Osteoblast (primary cell): ENCODE data around the gene HYAL3. TPM values are rescaled to one million over a fixed set of nuclear protein-coding genes. Genes with fewer than 3 reads are reported as not detected.

Experiments
- DNase-seq: peaks from one replicate; pipeline ENCODE4 v3.0.0; 2011; ENCODE audit warnings: low spot score, mixed read lengths; ENCODE audit not compliant: insufficient read length; ENCODE audit errors: missing footprints
- H2AFZ ChIP-seq: 2 replicates; pipeline ENCODE4 v1.6.0; 2011; ENCODE audit warnings: mild to moderate bottlenecking, low read length
- H3K27ac ChIP-seq: 2 replicates; pipeline ENCODE4 v1.5.1; 2011; ENCODE audit warnings: mild to moderate bottlenecking, low read depth, low read length, moderate library complexity
- H3K27me3 ChIP-seq: 2 replicates; pipeline ENCODE4 v1.6.0; 2012; ENCODE audit warnings: mild to moderate bottlenecking, control low read depth, inconsistent platforms, low read length, moderate library complexity; ENCODE audit not compliant: insufficient read depth
- H3K36me3 ChIP-seq: 2 replicates; pipeline ENCODE4 v1.5.1; 2011; ENCODE audit warnings: mild to moderate bottlenecking, low read length, control low read depth, moderate library complexity; ENCODE audit not compliant: insufficient read depth
- H3K4me1 ChIP-seq: 2 replicates; pipeline ENCODE4 v1.5.1; 2011; ENCODE audit warnings: mild to moderate bottlenecking, low read length, control low read depth, moderate library complexity; ENCODE audit not compliant: insufficient read depth
- H3K4me2 ChIP-seq: 2 replicates; pipeline ENCODE4 v1.6.0; 2011; ENCODE audit warnings: mild to moderate bottlenecking, low read length; ENCODE audit not compliant: insufficient read depth
- H3K4me3 ChIP-seq: fragments of 200-600 bp; sonication (generic); 3 replicates; pipeline ENCODE4 v1.5.1; 2012; ENCODE audit warnings: mild to moderate bottlenecking, low read length, inconsistent platforms; ENCODE audit not compliant: insufficient read depth
- H3K79me2 ChIP-seq: 2 replicates; pipeline ENCODE4 v1.6.0; 2012; ENCODE audit warnings: mild to moderate bottlenecking, low read length, control low read depth, inconsistent platforms; ENCODE audit not compliant: insufficient read depth
- H3K9me3 ChIP-seq: 2 replicates; pipeline ENCODE4 v1.5.1; 2011; ENCODE audit warnings: low read depth, low read length, control low read depth
- H4K20me1 ChIP-seq: 2 replicates; pipeline ENCODE4 v1.6.0; 2012; ENCODE audit warnings: mild to moderate bottlenecking, low read length, control low read depth; ENCODE audit not compliant: insufficient read depth
- total RNA-seq: library from RNA; depleted of rRNA; stranded (reverse); fragments of >200 nt; gene quantifications from 2 replicates; pipeline ENCODE4 v1.2.3, GENCODE V29; 2012
- TF ChIP-seq, protein P1 (sequence below): IDR thresholded peaks from 2 replicates; pipeline ENCODE4 v1.5.1; 2011; ENCODE audit warnings: mild to moderate bottlenecking, low read depth, low read length, moderate library complexity; ENCODE audit errors: extremely low read depth

HYAL3 gene
- total RNA-seq, 1 donor: 1.8 TPM

DNA sequence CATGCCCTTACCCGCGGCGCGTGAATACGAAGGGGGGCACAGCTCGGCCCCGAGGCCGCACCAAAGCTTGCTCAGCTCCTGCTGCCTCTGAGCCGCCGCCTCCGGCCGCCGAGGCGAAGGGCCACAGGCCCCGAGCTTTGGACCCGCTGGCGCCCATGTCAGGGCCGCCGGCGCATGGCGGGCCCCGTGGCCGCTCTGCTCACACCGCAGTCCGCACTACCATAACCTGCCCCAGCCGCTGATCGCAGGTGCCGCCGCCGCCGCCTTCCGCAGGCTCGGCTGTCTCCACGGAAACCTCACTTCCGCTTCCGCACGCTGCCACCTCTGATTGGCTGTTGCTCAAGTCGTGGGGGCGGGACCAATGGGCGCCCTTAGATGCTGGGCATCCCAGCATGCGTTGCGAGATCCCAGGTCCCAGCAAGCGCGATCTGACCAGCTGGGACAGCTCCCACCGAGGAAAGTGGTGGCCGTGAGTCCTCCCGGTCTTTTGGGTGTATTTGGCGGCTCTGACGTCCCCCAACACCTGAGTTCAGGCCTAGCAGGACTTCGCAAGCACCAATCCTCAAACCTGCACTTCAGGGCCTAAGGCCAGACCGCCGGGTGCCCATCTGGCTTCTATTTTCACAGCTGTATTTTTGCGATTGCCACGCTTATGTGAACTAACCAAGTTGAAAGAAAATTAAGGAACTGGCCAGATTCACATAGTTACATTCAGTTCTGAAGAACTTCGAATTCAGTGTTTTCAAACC lies 28.9 kb upstream of the HYAL3 start, which contains the start of gene TUSC2:
Gene TUSC2, minus strand, starts transcription at position 281 of the 749 bp plus-strand sequence. Its CDS starts 124 bp downstream, at position 157.
- H3K4me1 ChIP-seq: peaks cover 14% of the 10 kb centered on the region
- H2AFZ ChIP-seq: peak within 1 kb of the TSS; percentile 94
- peak within 1 kb of the TSS; percentile 86 for H3K27ac ChIP-seq
- no peaks in the 10 kb centered on the region for H3K27me3 ChIP-seq
- TF ChIP-seq, protein P1, sequence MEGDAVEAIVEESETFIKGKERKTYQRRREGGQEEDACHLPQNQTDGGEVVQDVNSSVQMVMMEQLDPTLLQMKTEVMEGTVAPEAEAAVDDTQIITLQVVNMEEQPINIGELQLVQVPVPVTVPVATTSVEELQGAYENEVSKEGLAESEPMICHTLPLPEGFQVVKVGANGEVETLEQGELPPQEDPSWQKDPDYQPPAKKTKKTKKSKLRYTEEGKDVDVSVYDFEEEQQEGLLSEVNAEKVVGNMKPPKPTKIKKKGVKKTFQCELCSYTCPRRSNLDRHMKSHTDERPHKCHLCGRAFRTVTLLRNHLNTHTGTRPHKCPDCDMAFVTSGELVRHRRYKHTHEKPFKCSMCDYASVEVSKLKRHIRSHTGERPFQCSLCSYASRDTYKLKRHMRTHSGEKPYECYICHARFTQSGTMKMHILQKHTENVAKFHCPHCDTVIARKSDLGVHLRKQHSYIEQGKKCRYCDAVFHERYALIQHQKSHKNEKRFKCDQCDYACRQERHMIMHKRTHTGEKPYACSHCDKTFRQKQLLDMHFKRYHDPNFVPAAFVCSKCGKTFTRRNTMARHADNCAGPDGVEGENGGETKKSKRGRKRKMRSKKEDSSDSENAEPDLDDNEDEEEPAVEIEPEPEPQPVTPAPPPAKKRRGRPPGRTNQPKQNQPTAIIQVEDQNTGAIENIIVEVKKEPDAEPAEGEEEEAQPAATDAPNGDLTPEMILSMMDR: no peak
- H3K36me3 ChIP-seq: peaks cover 47% of the 10 kb centered on the region
- peaks cover 28% of the 10 kb centered on the region for H4K20me1 ChIP-seq
- peak within 1 kb of the TSS; percentile 99 for H3K4me2 ChIP-seq
- H3K79me2 ChIP-seq: peaks cover 54% of the 10 kb centered on the region
- DNase-seq: peak; percentile 100
- no peaks in the 10 kb centered on the region for H3K9me3 ChIP-seq
- peak within 1 kb of the TSS; percentile 94 for H3K4me3 ChIP-seq

- H3K27me3 ChIP-seq: no peaks in the 10 kb centered on the region
- H3K27ac ChIP-seq: peak overlapping the region; percentile 86
- no peaks in the 10 kb centered on the region for H3K9me3 ChIP-seq
- H3K4me3 ChIP-seq: peak overlapping the region; percentile 94
- H3K79me2 ChIP-seq: peaks cover 44% of the 10 kb centered on the region
- H3K36me3 ChIP-seq: peaks cover 42% of the 10 kb centered on the region
- peaks cover 12% of the 10 kb centered on the region for H3K4me1 ChIP-seq
- TF ChIP-seq, protein P1: no peak
- no peak for DNase-seq
- H3K4me2 ChIP-seq: peak overlapping the region; percentile 99
- peaks cover 25% of the 10 kb centered on the region for H4K20me1 ChIP-seq
- no peak overlapping the region for H2AFZ ChIP-seq
Observed at GRCh38 chr3:50327129-50327528, 27.9 kb upstream of the HYAL3 start.

DNA sequence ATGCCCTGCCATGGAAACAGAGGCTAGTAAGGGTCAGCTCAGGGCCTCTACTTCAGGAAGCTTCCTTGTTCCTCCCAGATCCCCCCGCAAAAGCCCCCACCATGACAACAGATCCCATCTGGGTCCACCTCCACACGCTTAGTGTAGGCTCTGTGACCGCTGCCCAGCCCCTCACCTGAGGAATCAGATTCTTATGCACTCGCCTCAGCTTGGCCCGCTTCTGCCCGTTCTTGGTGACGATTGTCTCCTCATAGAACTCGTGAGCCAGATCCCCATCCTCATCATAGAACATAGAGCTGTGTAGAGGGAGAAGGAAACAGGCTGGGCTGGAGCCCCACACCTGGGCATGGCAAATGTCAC lies 27.0 kb upstream of the HYAL3 start:
- Histone ChIP-seq H3K4me2 (no peak overlapping the region), H3K4me1 (peaks cover 16% of the 10 kb centered on the region), H3K9me3 (no peaks in the 10 kb centered on the region), H3K27ac (no peak overlapping the region), H3K79me2 (peaks cover 35% of the 10 kb centered on the region), H2AFZ (no peak overlapping the region), H4K20me1 (peaks cover 16% of the 10 kb centered on the region), H3K4me3 (no peak overlapping the region), H3K36me3 (peaks cover 33% of the 10 kb centered on the region), H3K27me3 (no peaks in the 10 kb centered on the region)
- DNase-seq: no peak
- TF ChIP-seq, protein P1: no peak

- Histone ChIP-seq H3K4me2 (no peak overlapping the region), H3K36me3 (peaks cover 28% of the 10 kb centered on the region)
Observed at GRCh38 chr3:50325497-50326181, 26.4 kb upstream of the HYAL3 start.

More at GRCh38 chr3:50325497-50326181, 26.4 kb upstream of the HYAL3 start:
- peaks cover 31% of the 10 kb centered on the region for H3K79me2 ChIP-seq
- no peaks in the 10 kb centered on the region for H3K27me3 ChIP-seq
- DNase-seq: no peak
- H3K9me3 ChIP-seq: no peaks in the 10 kb centered on the region
- peaks cover 13% of the 10 kb centered on the region for H4K20me1 ChIP-seq
- H3K4me1 ChIP-seq: peaks cover 17% of the 10 kb centered on the region
- no peak overlapping the region for H3K27ac ChIP-seq
- no peak overlapping the region for H2AFZ ChIP-seq
- TF ChIP-seq, protein P1: no peak
- H3K4me3 ChIP-seq: no peak overlapping the region
